GM21367 (cell line): ENCODE data around the gene ACAP3.

Experiments
- ATAC-seq: cut with Tn5 transposase; IDR thresholded peaks from one replicate; pipeline ENCODE4 v1.9.1; 2021; ENCODE audit not compliant: unreplicated experiment

The ACAP3 gene

DNA sequence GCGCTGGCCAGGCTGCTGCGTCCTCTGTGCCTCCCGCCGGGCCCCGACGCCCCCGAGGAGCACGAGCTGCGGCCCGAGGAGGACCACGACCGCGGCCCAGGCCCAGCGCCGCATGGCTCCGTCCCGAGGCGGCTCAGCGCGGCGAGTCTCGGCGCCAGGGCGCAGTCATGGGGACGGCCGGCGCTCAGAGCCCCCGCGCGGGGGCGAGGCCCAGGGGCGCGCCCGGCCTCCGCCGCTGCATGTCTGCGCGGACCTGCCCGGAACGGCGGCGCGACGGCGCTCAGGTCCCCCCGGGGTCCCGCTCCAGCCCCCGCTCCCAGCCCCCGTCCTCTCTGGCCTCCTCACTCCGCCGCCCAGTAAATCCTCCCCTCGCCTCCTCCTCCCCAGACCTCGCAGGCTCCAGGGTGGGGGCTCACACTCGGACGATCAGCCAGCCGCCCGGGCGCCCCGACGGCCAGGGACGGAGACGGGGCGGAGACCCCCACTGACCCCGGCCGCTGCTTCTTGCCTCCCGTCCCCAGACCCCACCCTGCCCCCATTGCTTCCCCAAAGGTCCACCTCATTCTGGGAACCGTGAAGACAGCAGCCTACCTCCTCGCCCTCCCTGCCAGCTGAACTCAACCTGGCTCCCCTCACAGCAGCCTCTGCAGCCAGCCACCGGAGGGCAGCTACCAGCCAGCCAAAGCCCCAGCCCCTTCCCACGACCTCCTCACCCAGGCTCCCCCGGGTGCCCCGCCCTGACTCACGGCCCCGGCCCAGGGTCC is 61.0 kb downstream of the ACAP3 start, which contains the start of gene C1QTNF12:
Gene C1QTNF12 (minus strand): TSS at position 146 of the 764 bp plus-strand sequence. CDS start 32 bp downstream, at position 114.
- ATAC-seq = no peak

DNA sequence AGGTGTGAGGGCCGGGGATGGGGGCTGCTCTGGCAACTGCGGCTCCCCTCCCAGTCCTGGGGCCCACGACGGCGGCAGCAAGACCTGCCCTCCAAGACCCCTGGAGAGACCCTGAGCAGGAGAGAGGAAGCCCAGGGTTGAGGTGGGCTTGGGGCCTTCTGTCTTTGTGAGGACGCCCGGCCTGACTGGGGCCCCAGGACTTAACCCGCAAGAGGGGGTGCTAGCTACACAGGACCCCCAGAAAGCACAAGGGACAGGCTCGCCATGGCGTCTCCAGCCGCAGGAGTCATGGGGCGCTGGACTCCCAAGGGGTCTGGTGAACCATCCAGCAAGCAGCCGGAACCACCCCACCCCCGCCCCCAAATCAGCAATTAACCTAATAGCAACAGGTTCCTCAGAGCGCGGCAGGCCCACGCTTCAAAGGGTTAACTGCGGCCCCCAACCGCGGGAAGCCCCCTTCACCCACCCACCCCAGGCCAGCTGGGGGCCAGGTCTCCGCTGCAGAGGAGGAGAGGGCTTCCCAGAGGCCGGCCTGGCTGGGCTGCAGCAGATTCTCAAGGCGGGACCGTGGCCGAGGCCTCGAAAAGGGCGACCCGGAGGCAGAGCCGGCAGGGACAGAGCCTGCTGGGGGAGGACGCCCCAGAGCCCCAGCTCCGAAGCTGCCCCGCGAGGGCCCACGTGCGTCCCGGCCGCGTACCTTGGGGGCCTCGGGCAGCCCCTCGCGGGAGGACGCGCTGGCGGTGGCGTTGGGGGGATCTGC is 61.7 kb downstream of the ACAP3 start:
- ATAC-seq = no peak

DNA sequence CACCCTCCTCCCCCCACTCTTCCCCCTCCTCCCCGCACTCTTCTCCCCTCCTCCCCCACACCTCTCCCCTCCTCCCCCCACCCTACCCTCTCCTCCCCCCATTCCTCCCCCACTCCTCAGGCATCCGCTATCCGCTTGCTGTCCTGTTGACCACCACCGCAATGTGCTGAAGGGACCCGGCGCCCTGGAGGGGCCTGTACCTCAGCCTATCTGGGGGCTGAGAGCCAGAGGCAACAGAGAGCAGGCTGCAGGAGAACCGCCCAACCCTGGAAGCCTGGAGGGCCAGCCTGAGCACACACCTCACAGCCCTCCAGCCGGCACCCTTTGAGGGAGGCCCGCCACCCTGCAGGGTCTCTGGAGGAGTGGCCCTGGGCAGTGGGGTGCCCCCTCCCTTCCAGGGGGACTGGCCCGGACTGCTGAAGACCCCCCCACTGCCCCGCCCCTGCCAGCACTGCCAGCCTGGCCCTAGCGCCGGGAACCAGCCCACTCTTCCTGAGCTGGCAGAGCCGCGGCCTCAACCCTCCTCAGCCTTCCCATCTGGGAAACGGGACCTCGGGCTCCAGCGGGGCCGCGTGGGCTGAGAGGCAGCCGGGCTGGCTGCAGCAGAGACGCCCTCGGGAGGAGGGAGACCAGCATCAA is 62.4 kb downstream of the ACAP3 start:
- ATAC-seq = no peak

DNA sequence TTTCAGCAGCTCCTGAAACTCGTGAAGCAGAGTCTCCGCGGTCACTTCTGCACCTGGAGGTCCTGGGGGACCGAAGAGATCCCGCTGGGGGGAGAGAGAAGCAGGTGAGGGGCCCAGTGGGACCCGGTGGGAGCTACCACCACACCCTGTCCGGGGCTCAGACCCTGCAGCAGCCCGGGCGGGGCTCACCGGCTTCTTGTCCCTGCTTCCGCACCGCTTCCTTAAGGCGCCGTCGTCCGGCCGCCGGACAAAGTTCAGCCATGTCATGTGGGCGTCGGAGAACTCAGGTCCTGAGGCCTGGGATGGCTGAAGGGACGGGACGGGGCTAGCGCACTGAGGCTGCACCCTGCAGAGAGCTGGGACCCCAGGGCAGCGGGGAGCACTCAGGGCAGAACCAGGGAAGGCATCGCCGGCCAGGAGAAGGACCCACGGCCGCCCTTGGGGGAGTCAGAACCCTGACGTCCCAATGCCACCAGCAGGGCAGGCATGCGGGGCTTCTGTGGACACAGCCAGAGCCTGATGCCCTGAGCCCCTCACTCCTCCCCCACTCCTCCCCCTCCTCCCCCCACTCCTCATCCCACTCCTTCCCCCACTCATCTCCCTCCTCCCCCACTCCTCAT is 63.4 kb downstream of the ACAP3 start:
- ATAC-seq = no peak

GRCh38 chr1:1243807-1244191 is 63.9 kb downstream of the ACAP3 start:
- no peak for ATAC-seq

- no peak for ATAC-seq
These were observed 64.5 kb downstream of the ACAP3 start for GRCh38 chr1:1243266-1243660.

GRCh38 chr1:1242461-1243265 is 65.1 kb downstream of the ACAP3 start:
- no peak for ATAC-seq
